OCI-LY1 (cell line): ENCODE data around the gene SH3RF3.

Experiments used
- H2AFZ ChIP-seq: fragments of 200-600 bp; sonication (generic), shearing (Covaris generic); 2 replicates; pipeline ENCODE4 v1.6.0; 2014; ENCODE audit warnings: antibody characterized with exemption, mild to moderate bottlenecking, low read length
- H3F3A ChIP-seq: fragments of 200-600 bp; sonication (generic), shearing (Covaris generic); 2 replicates; pipeline ENCODE4 v1.6.0; 2014; ENCODE audit warnings: mild to moderate bottlenecking, antibody characterized with exemption, low read length, moderate library complexity; ENCODE audit not compliant: insufficient read depth
- H3K27ac ChIP-seq: fragments of 200-600 bp; sonication (generic); 2 replicates; pipeline ENCODE4 v1.5.1; 2014; ENCODE audit warnings: low read length, mixed run types, mild to moderate bottlenecking, low read depth; ENCODE audit not compliant: poor library complexity, severe bottlenecking
- H3K27me3 ChIP-seq: fragments of 200-600 bp; sonication (generic); 2 replicates; pipeline ENCODE4 v1.6.0; 2014; ENCODE audit warnings: antibody characterized with exemption, mild to moderate bottlenecking, low read length, moderate library complexity; ENCODE audit not compliant: insufficient read depth
- H3K36me3 ChIP-seq: fragments of 200-600 bp; sonication (generic); 2 replicates; pipeline ENCODE4 v1.6.1; 2014; ENCODE audit warnings: mild to moderate bottlenecking, antibody characterized with exemption, low read length, moderate library complexity, mixed read lengths; ENCODE audit not compliant: insufficient read depth
- H3K4me1 ChIP-seq: fragments of 200-600 bp; sonication (generic); 2 replicates; pipeline ENCODE4 v1.5.1; 2014; ENCODE audit warnings: mild to moderate bottlenecking, low read length, moderate library complexity; ENCODE audit not compliant: insufficient read depth, severe bottlenecking
- H3K4me2 ChIP-seq: fragments of 200-600 bp; sonication (generic), shearing (Covaris generic); 2 replicates; pipeline ENCODE4 v1.6.1; 2014; ENCODE audit warnings: low read length
- H3K4me3 ChIP-seq: fragments of 200-600 bp; sonication (generic); 2 replicates; pipeline ENCODE4 v1.5.1; 2014; ENCODE audit warnings: low read length, low read depth, mild to moderate bottlenecking, mixed read lengths; ENCODE audit not compliant: poor library complexity, severe bottlenecking
- H3K79me2 ChIP-seq: fragments of 200-600 bp; shearing (Covaris generic); 2 replicates; pipeline ENCODE4 v1.6.1; 2016; ENCODE audit warnings: mixed run types, low read length, mixed read lengths; ENCODE audit not compliant: insufficient read depth
- H3K9ac ChIP-seq: fragments of 200-600 bp; sonication (generic), shearing (Covaris generic); 2 replicates; pipeline ENCODE4 v1.6.1; 2014; ENCODE audit warnings: mild to moderate bottlenecking, low read length, mixed read lengths
- H3K9me2 ChIP-seq: fragments of 200-600 bp; sonication (generic), shearing (Covaris generic); 2 replicates; pipeline ENCODE4 v1.6.1; 2014; ENCODE audit warnings: low read depth, mild to moderate bottlenecking, low read length, mixed read lengths
- H3K9me3 ChIP-seq: fragments of 200-600 bp; shearing (Covaris generic); 2 replicates; pipeline ENCODE4 v1.6.1; 2014; ENCODE audit warnings: low read length, mixed read lengths
- H4K20me1 ChIP-seq: fragments of 200-600 bp; sonication (generic), shearing (Covaris generic); 2 replicates; pipeline ENCODE4 v1.6.0; 2016; ENCODE audit warnings: mild to moderate bottlenecking, low read length; ENCODE audit not compliant: insufficient read depth
- CTCF ChIP-seq: fragments of 200-600 bp; sonication (generic), shearing (Covaris generic); IDR thresholded peaks from 2 replicates; pipeline ENCODE4 v1.5.1; 2017; ENCODE audit warnings: mild to moderate bottlenecking, antibody characterized with exemption, low read length, moderate library complexity, mixed read lengths
- EZH2 ChIP-seq: fragments of 200-600 bp; sonication (generic), shearing (Covaris generic); IDR thresholded peaks from 2 replicates; pipeline ENCODE4 v1.8.0; 2017; ENCODE audit warnings: borderline replicate concordance, mixed run types, mild to moderate bottlenecking, antibody characterized with exemption, low read length, moderate library complexity, mixed read lengths

The SH3RF3 gene

GRCh38 chr2:109384308-109385271 is 255.6 kb downstream of the SH3RF3 start:
- H3K4me3 ChIP-seq, result no peak overlapping the region
- H3F3A ChIP-seq, result no peaks in the 10 kb centered on the region
- H3K9me2 ChIP-seq, result no peaks in the 10 kb centered on the region
- no peak overlapping the region for H2AFZ ChIP-seq
- no peaks in the 10 kb centered on the region for H3K9me3 ChIP-seq
- TF ChIP-seq EZH2, result no peak
- no peak for TF ChIP-seq CTCF
- no peaks in the 10 kb centered on the region for H4K20me1 ChIP-seq
- no peaks in the 10 kb centered on the region for H3K79me2 ChIP-seq
- no peaks in the 10 kb centered on the region for H3K36me3 ChIP-seq
- H3K27me3 ChIP-seq, result no peaks in the 10 kb centered on the region
- no peak overlapping the region for H3K27ac ChIP-seq
- H3K4me1 ChIP-seq, result no peaks in the 10 kb centered on the region
- no peak overlapping the region for H3K4me2 ChIP-seq
- H3K9ac ChIP-seq, result no peak overlapping the region

- no peaks in the 10 kb centered on the region for H3K27me3 ChIP-seq
- no peaks in the 10 kb centered on the region for H3K4me1 ChIP-seq
- H3F3A ChIP-seq, result no peaks in the 10 kb centered on the region
- no peak overlapping the region for H3K9ac ChIP-seq
- H2AFZ ChIP-seq, result no peak overlapping the region
- no peaks in the 10 kb centered on the region for H3K36me3 ChIP-seq
- H3K4me3 ChIP-seq, result no peak overlapping the region
- no peaks in the 10 kb centered on the region for H3K79me2 ChIP-seq
- no peaks in the 10 kb centered on the region for H3K9me3 ChIP-seq
- H3K9me2 ChIP-seq, result no peaks in the 10 kb centered on the region
- H3K27ac ChIP-seq, result no peak overlapping the region
- no peaks in the 10 kb centered on the region for H4K20me1 ChIP-seq
- H3K4me2 ChIP-seq, result no peak overlapping the region
- no peak for TF ChIP-seq CTCF
- no peak for TF ChIP-seq EZH2
Observed at GRCh38 chr2:109385506-109385905, 256.5 kb downstream of the SH3RF3 start.

DNA sequence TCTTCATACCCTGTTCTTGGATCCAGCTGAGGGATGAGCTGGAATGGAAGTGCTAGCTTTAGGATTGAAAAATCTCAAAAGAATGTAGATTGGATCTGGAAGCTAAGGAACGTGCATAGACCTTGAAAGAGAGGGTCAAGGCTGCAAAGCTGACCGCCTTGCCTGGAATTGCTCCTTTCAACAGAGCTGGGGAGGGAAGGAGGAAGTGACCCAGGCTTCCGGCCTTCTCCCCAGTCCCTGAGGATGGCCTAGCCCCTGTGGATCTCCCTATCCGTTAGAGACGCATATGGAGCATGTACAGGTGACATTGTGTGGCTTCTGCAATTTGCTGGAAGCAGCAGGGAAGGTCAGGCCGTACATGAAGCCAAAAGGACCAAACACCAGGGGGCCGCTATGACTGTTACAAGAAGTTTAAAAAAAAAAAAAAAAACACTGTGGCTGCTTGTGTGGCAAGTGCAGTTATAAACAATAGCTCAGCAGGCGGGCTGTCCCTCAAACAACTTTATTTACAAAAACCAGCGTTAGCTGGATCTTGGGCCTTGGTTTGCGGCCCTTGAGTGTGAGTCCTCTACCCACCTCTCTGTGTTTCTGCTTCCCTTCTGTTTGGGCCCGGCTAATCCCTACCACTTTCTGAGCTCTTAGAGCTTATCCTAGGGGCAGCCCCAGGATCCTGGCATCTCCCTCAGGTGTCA is 257.1 kb downstream of the SH3RF3 start:
- Histone ChIP-seq H3K27me3 (no peaks in the 10 kb centered on the region), H3K9me2 (no peaks in the 10 kb centered on the region), H4K20me1 (no peaks in the 10 kb centered on the region), H3K9me3 (no peaks in the 10 kb centered on the region), H3K4me1 (no peaks in the 10 kb centered on the region), H3K9ac (no peak overlapping the region), H3K27ac (no peak overlapping the region), H2AFZ (no peak overlapping the region), H3K79me2 (no peaks in the 10 kb centered on the region), H3F3A (no peaks in the 10 kb centered on the region), H3K4me2 (no peak overlapping the region), H3K4me3 (no peak overlapping the region), H3K36me3 (no peaks in the 10 kb centered on the region)
- TF ChIP-seq CTCF (no peak), EZH2 (no peak)
